Epithelial cell of esophagus (primary cell): ENCODE data around the gene UBL7.

Experiments
- DNase-seq: peaks from one replicate; pipeline ENCODE4 v3.0.0; 2010; ENCODE audit warnings: low read depth
- H3K4me3 ChIP-seq: 2 replicates; pipeline ENCODE4 v1.5.1; 2011; ENCODE audit warnings: mild to moderate bottlenecking, low read length, control low read depth
- TF ChIP-seq, protein P1 (sequence below): IDR thresholded peaks from 2 replicates; pipeline ENCODE4 v1.5.1; 2011; ENCODE audit warnings: low read depth, mild to moderate bottlenecking, low read length, control low read depth, inconsistent platforms; ENCODE audit not compliant: insufficient read depth; ENCODE audit errors: missing control alignments

The UBL7 gene

DNA sequence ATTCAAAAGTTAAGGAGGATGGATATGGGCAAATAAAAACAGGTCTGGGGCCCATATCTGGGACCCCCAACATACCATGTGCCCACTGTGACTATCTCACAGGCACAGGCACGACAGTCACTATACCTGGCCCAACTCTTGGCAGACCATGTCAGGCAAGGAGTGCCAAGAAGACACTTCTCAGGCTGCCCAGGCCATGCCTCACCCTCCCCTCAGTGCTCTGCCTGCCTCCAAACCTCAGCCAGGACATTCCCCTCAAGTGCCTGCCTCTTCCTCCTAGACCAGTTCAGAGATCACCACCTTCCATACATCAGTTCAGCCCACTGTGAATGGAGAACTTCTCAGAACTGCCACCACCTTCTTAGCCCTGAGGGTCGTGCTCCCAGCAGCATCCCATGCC, 22.8 kb downstream of the UBL7 start:
- TF ChIP-seq, protein P1, sequence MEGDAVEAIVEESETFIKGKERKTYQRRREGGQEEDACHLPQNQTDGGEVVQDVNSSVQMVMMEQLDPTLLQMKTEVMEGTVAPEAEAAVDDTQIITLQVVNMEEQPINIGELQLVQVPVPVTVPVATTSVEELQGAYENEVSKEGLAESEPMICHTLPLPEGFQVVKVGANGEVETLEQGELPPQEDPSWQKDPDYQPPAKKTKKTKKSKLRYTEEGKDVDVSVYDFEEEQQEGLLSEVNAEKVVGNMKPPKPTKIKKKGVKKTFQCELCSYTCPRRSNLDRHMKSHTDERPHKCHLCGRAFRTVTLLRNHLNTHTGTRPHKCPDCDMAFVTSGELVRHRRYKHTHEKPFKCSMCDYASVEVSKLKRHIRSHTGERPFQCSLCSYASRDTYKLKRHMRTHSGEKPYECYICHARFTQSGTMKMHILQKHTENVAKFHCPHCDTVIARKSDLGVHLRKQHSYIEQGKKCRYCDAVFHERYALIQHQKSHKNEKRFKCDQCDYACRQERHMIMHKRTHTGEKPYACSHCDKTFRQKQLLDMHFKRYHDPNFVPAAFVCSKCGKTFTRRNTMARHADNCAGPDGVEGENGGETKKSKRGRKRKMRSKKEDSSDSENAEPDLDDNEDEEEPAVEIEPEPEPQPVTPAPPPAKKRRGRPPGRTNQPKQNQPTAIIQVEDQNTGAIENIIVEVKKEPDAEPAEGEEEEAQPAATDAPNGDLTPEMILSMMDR = no peak
- no peak overlapping the region for H3K4me3 ChIP-seq
- no peak for DNase-seq

DNA sequence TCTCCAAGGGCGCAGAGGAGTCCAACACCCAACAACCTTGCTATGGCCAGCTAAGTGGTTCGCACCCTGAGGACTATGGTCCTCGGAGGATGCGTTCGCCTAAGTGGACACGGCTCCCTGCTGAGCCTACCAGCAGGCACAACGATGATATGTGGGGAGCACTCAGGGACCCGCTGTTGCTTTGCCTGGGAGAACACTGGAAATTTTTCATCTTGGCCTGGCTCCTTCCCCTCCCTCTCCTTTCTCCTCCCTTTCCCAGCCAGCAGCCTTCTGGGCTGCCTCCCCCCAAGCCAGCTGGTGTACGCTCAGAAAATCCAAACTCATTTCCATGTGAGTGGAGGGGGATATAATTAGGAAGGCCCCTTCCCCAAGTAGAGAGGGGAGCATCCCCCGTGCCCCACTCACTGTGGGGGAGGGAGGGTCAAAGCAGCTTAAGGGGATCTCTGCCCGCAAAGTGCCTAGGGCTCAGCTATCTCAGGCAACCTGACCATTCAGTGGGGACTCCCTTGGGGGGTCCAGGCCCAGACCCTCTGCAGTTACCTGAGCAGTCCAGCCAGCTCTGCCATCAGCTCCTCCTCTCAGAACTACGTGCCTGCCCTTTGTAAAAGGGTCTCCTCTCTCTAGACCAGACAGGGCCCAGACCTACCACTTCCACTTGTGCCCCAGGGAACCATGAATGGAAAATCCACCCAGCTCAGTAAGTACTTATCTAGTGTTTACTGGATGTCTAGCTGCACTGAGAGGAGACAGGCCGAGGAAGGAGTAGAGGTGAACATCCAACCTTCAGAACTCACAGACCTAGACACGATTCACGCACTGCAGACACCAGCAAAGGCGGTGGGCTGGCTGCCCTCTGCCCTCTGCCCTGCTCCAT, 26.5 kb downstream of the UBL7 start:
- TF ChIP-seq, protein P1 = no peak
- no peak overlapping the region for H3K4me3 ChIP-seq
- no peak for DNase-seq

DNA sequence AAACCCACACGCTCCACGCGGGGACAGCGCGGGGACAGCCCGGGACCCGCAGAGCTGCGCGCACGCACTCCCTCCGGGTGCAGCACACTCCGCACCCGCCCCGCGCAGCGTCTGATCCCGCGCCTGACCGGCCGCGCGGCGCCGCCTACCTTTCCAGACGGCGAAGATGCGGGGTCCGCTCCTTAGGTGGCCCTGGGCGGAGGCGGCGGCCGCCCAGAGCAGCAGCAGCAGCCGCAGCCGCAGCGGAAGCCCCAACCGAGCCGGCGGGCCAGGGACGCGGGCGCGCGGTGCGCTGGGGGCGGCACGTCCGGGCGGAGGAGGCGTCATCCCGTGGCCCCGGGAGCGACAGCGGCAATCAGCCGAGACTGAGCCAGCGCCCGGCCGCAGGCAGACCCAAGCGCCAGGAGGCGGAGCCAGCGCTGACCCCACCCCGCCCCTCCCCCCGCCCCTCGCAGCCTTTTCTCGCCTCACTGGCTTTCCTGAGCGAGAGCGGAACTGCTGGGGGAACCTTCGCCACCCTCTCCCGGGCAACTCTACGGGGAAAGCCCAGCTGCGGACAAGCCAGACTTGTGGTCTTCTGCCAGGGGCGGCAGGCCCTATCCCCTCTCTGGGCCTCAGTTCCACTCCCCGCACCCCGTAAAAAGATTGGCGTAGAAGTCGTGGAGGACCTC, 27.2 kb downstream of the UBL7 start, which contains the start of gene SEMA7A:
Gene SEMA7A, minus strand, starts transcription at position 367 of the 671 bp plus-strand sequence. Its CDS starts 40 bp downstream, at position 327.
- peak; percentile 82 for DNase-seq
- TF ChIP-seq, protein P1 = no peak
- peak within 1 kb of the TSS; percentile 52 for H3K4me3 ChIP-seq

DNA sequence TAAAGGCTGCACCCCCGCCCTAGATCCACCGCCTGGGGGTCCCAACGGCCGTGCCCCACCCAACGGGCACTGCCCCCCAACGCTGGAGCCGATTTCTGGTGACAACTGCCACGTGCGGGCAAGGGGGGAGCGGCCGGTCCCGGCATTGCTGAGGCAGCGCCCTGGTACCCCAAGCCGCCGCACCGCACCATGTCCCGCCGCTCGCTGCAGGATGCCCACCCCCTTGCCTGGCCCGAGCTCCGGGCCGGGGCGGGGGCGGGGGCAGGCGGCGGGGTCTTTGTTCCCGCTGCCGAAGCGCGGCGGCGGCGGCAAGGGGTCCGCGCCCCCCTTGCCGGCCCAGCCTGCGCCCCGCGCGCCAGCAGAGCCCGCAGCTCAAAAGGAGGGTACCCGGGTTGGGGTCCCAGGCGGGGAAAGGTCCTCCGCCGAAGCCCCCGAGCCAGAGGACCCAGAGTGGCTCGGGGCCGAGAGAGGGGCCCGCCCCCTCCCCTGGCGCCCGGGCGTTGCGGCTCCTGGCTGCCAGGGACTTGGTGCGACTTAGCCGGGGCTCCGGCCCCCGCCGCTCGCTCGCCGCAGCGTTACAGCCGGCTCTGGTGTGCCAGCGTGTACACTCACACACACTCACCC, 27.9 kb downstream of the UBL7 start:
- no peak for DNase-seq
- H3K4me3 ChIP-seq = peak overlapping the region; percentile 52
- TF ChIP-seq, protein P1 = no peak

DNA sequence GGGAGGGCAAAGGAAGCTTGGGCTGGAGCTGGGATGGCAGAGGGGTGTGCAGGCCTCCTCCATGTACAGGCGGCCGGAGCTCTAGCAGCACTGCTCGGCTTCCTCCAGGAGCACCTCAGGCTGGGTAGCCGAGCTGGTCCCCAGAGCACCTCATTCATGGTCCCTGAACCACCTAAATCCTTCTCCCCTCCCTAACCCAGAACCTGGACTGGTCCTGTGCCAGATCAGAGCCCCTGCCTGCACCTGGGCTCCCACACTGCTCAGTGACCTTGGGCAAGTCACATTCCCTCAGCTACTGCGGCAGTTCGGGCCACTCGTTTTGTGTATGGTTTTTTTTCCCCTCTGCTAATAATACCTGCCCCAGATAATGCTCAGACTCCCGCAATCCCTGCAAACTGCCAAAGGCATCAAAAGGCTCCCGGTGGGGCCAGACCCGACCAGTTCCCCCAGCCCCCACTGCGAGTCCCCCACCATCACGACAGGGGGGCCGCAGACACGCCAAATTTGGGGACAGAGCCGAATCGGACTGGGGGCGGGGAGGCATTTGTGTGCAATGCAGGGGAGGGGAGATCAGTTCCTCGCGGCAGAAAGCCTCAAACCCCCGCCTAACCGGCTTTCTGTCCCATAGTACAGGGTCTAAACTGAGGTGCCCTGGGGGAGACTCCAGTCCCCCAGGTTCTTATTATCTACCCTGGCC, 28.5 kb downstream of the UBL7 start:
- TF ChIP-seq, protein P1 = no peak
- DNase-seq = peak; percentile 15
- peak overlapping the region; percentile 48 for H3K4me3 ChIP-seq

DNA sequence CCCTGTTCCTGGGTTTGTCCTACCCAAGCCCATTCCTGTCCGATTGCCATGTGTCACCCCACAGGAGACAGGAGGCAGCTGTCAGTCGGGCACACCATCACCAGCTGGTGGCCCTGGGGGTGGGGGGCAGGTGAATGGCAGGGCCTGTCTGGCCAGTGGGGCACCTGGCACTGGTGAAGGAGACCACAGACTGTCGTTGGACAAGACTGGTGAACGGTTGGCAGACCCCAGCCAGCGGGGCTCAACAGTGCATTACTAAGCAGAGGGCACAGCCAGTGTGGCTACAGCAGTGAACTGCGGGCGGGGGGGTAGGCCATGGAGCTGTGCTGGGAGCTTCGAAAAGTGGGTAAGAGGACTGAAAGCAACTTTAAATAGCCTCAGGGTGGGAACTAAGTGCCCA, 29.3 kb downstream of the UBL7 start:
- TF ChIP-seq, protein P1 = no peak
- no peak for DNase-seq
- no peak overlapping the region for H3K4me3 ChIP-seq
